Activated T-cell treated with anti-CD3 and anti-CD28 coated beads, Interleukin-2, amount 50 U/mL, for 1 hour (primary cell): ENCODE data around the gene HGFAC.
"Not testable (repeated sequence)": the region's sequence is repeated elsewhere in the genome, so short reads cannot be mapped to it uniquely, and the experiment has no call there.

Experiments
- DNase-seq: peaks from one replicate; pipeline ENCODE4 v3.0.0-alpha.2; 2020

The HGFAC gene

GRCh38 chr4:3441501-3442459, at the start of gene HGFAC:
HGFAC (plus strand) TSS chr4:3441968; CDS start chr4:3442002, 34 bp downstream.
- DNase-seq, result no peak

- DNase-seq, result no peak
Observed at GRCh38 chr4:3392321-3392720, 49.4 kb upstream of the HGFAC start.

- no peak for DNase-seq
Observed at GRCh38 chr4:3393171-3393570, 48.6 kb upstream of the HGFAC start.

- no peak for DNase-seq
Observed at GRCh38 chr4:3396600-3396999, 45.2 kb upstream of the HGFAC start.

GRCh38 chr4:3397128-3397527, 44.6 kb upstream of the HGFAC start:
- no peak for DNase-seq

DNA sequence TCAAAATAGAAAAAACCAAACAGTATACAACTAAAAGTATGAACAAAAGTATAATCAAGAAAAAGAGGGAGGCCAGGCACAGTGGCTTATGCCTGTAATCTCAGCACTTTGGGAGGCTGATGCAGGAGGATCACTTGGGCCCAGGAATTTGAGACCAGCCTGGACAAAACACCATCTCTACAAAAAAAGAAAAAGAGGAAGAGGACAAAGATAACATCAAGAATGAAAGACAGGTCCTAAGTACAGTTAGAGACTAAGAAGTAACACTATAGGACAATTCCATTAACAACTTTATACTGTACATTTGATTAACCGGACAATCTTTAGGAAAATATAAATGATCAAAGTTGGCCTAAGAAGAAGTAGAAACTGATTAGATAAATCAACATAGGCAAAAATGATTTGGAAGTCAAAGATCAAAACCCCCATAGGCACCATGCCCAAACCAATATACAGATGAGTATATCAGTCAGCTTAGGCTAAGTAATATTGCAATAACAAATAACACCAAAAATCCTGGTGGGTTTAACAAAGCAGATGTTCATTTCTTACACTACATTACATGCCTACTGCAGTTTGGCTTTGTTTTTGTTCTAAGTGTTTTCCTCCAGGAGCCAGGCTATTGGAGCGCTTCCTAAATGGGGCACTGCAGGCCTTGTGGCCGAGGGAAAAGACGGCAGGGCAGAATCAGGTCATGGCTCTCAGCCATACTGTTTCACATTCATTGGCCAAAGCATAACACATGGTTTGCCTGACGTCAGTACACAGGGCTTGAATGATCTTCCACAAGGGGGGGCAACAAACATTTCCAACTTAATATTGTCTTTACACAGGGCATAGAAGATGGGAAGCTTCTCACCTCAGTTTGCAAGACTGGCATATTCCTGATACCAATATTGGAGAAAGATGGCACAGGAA, 42.2 kb upstream of the HGFAC start:
- DNase-seq, result no peak

DNA sequence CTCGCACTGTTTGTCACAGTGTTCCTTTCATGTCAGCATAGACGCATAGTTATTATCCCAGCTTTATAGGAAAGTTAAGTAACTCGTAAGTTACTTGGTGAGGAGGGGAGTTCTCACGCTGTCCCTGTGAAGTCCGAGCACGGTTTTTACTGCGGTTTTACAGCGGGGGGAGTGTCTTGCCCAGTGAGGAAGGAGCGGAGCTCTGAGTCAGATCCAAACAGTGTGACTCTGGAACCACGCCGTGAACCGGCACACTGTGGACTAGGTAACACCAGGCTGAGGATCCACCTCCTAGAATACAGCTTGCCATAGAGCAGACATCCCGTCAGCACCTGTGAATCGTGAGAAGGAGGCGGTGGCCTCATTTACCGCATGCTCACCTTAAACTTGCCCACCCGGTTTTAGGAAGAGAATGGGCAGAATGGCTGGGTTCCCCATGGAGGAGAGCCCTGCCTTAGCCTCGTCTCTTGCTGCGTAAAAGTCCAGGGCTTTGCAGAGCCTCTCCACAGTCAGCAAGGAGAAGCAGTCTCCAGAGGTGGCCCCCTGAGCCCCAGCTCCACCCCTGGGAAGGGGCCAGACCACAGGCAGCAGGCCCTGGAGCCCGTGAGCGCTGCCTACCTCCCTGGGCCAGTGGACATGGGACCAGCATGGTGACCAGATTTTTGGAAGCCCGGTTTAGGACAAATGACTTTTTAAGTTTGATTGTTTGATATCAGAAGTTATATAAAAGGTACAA, 40.2 kb upstream of the HGFAC start:
- no peak for DNase-seq

DNA sequence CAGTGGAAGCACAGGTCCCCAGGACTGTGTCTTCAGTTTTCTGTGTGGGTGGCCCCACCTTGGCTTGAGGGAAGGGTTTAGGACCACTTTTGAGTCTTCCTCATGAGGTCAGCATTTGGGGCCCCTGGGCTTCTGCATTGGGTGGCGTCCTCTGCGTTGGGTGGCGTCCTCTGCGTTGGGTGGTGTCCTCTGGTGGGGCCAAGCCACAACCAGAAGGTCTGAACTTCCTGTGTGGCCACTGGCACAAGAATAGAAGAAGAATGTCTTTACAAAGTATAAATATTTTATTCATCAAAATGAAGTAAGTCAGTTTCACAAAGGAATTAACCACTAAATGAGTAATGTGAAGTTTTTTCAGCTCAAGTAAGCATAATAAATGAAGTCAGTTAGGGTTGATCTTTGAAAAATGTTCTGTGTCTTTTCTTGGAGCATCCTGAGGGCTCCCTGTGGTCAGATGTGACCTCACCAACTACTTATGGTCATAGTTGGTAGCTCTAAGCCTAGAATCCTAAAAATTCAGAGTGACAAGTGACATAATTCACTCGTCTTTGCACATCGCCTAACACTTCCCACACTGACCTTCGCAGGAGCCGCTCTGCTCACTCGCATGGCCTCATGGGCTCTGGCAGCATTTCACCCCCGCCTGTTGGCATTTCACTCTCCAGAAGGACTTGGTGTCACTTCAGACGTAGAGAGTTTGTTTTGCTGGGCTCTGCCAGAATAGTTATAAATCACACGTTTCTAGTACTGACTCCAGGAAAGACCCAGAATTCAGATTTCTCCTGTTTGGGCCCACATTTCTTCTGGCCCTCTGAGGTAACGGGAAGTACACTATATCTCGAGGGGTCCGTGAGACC, 39.0 kb upstream of the HGFAC start:
- DNase-seq, result no peak

GRCh38 chr4:3403348-3403906, 38.3 kb upstream of the HGFAC start:
- DNase-seq, result no peak

GRCh38 chr4:3404546-3404945, 37.2 kb upstream of the HGFAC start:
- no peak for DNase-seq

- no peak for DNase-seq
Observed at GRCh38 chr4:3405176-3405575, 36.6 kb upstream of the HGFAC start.

DNA sequence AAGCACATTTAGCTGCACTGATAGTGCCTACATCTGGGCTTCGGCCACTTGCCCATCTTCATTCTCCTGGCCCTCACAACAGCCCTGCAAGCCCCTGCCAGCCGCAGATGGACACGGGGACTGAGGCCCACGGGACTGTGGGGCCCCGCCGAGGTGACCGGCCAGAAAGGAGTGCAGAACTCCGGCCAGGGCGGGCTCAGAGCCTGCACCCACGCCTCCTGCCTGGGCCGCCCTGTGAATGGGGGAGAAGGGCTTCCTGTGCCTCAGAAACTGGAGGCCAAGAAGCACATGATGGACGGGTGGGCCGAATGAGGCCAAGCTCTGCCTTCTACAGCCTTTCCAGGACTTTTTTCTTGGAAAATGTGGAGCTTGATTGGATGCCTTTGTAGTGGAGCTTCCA, 35.7 kb upstream of the HGFAC start:
- DNase-seq, result no peak

DNA sequence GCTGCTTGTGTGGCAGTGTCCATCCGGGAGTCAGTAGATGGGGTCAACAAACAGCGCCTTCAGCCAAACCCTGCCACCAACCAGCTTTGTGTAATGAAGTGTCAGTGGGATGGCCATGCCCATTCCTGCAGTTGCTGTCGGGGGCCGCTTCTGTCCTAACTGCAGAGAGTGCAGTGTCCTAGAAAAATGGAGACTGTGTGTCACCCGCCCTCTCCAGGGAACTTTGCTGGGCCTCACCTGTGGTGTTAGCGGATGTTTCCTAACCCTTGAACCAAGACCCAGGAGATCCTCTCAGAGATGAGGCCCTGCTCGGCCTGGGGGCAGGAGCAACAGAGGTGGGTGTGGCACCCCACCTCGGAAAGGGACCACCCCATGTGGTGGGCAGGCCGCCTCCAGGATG, 35.3 kb upstream of the HGFAC start:
- no peak for DNase-seq

- DNase-seq, result no peak
Observed at GRCh38 chr4:3407171-3407771, 34.5 kb upstream of the HGFAC start.

- DNase-seq, result no peak
Observed at GRCh38 chr4:3407930-3408792, 33.6 kb upstream of the HGFAC start.

- no peak for DNase-seq
Observed at GRCh38 chr4:3408793-3409330, 32.9 kb upstream of the HGFAC start.

DNA sequence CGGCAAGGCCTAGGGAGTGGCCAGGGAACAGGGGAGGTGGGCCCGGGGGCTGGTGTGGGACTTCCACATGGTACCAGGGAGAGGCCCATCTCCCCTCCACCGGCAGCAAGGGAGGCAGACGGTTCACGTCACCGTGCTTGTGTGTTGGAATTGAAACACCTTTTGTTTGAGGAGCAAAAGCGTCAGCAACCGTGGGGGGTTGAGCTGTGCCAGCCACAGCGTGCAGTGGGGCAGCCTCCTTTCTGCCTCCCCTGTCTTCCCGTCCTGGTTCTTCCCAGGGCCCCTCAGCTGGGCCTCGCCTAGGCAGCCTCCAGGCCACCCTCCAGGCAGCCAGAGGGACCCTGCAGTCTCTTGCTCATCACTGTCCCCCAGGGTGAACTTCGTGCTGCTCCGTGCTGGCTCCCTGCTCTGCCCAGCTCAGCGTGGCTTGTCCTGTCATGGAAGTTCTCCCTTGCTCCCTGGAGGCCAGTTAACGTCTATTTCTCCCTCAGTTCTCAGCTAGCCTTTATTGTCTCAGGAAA, 32.1 kb upstream of the HGFAC start:
- DNase-seq, result no peak

- DNase-seq, result no peak
Observed at GRCh38 chr4:3410401-3411135, 31.2 kb upstream of the HGFAC start.

DNA sequence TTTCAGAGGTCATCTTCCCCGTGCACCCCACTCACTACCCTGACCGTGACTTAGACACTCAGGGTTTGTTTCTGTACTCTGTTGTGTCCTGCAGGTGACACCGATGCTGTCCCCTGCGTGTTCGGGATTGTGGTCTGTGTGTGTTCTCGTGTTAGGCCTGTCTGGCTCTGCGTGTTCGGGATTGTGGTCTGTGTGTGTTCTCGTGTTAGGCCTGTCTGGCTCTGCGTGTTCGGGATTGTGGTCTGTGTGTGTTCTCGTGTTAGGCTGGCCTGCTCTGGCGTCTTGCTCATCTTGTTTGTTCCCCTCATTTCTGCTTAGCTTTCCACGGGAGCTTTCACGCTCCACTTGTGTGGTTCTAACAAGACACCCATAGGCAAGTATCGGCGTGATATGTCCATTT, 30.6 kb upstream of the HGFAC start:
- not testable (repeated sequence) for DNase-seq
